PC-3 (cell line): Measurements from ENCODE around the gene MACROH2A2. TPM values are rescaled to one million over a fixed set of nuclear protein-coding genes. Genes with fewer than 3 reads are reported as not detected.

Experiments used
- ATAC-seq: fragments of 200-7000 bp; cut with Tn5 transposase; 2 replicates; pipeline ENCODE4 v1.9.1; 2020; ENCODE audit warnings: mild to moderate bottlenecking, moderate library complexity
- BruUV-seq: library from RNA; stranded (reverse); fragments of 400-500 nt; replicated peaks from 2 replicates; lab custom pipeline; 2021; lab: Mats Ljungman, UMichigan
- CTCF ChIA-PET: fragments of 300-600 bp; sonication (Branson Sonifier 250); formaldehyde crosslinking; loops from one replicate; lab custom pipeline; 2022; ENCODE audit warnings: antibody characterized with exemption; lab: Charles Lee
- POLR2A ChIA-PET: fragments of 300-600 bp; sonication (Branson Sonifier 250); formaldehyde crosslinking; loops from one replicate; lab custom pipeline; 2022; ENCODE audit warnings: antibody characterized with exemption; ENCODE audit not compliant: unreplicated experiment; lab: Charles Lee
- DNase-seq: peaks from one replicate; pipeline ENCODE4 v3.0.0-alpha.2; 2015
- H2AFZ ChIP-seq: fragments of 300-600 bp; sonication (generic); 2 replicates; pipeline ENCODE4 v1.6.0; 2016; ENCODE audit warnings: antibody characterized with exemption, low read length
- H3F3A ChIP-seq: fragments of 300-600 bp; sonication (generic); one replicate; pipeline ENCODE4 v1.6.0; 2017; ENCODE audit warnings: antibody characterized with exemption, low read length, control low read depth, mild to moderate bottlenecking; ENCODE audit not compliant: unreplicated experiment
- H3K27ac ChIP-seq: fragments of 300-600 bp; sonication (generic); 2 replicates; pipeline ENCODE4 v1.5.1; 2016; ENCODE audit warnings: mild to moderate bottlenecking, low read length
- H3K27me3 ChIP-seq: fragments of 300-600 bp; sonication (generic); 2 replicates; pipeline ENCODE4 v1.6.1; 2016; ENCODE audit warnings: low read length, mixed read lengths
- H3K36me3 ChIP-seq: fragments of 300-600 bp; sonication (generic); 2 replicates; pipeline ENCODE4 v1.6.1; 2016; ENCODE audit warnings: low read depth, mixed run types, low read length, mixed read lengths
- H3K4me1 ChIP-seq: fragments of 300-600 bp; sonication (generic); 2 replicates; pipeline ENCODE4 v1.5.1; 2016; ENCODE audit warnings: low read length; ENCODE audit not compliant: insufficient read depth
- H3K4me2 ChIP-seq: fragments of 300-600 bp; sonication (generic); 2 replicates; pipeline ENCODE4 v1.6.0; 2016; ENCODE audit warnings: low read length
- H3K4me3 ChIP-seq: fragments of 300-600 bp; sonication (generic); 2 replicates; pipeline ENCODE4 v1.5.1; 2016; ENCODE audit warnings: mild to moderate bottlenecking, low read length, mixed read lengths
- H3K79me2 ChIP-seq: fragments of 300-600 bp; sonication (generic); 2 replicates; pipeline ENCODE4 v1.6.1; 2017; ENCODE audit warnings: low read length, mixed read lengths
- H3K9ac ChIP-seq: fragments of 300-600 bp; sonication (generic); 2 replicates; pipeline ENCODE4 v1.6.0; 2016; ENCODE audit warnings: mild to moderate bottlenecking, low read length
- H3K9me2 ChIP-seq: fragments of 300-600 bp; sonication (generic); replicated peaks from 2 replicates; pipeline ENCODE4 v1.6.1; 2016; ENCODE audit warnings: mixed run types, low read length, mixed read lengths
- H3K9me3 ChIP-seq: fragments of 300-600 bp; sonication (generic); 2 replicates; pipeline ENCODE4 v1.6.1; 2016; ENCODE audit warnings: low read length, mixed read lengths
- H4K20me1 ChIP-seq: fragments of 300-600 bp; sonication (generic); 2 replicates; pipeline ENCODE4 v1.6.1; 2016; ENCODE audit warnings: low read length, mixed read lengths
- EZH2 ChIP-seq: fragments of 300-600 bp; sonication (generic); IDR thresholded peaks from one replicate; pipeline ENCODE4 v1.6.1; 2017; ENCODE audit warnings: antibody characterized with exemption, mild to moderate bottlenecking, low read length; ENCODE audit not compliant: unreplicated experiment
- EZH2phosphoT487 ChIP-seq: fragments of 300-600 bp; sonication (generic); IDR thresholded peaks from 2 replicates; pipeline ENCODE4 v1.6.1; 2018; ENCODE audit warnings: mild to moderate bottlenecking, antibody characterized with exemption, low read length, borderline replicate concordance
- intact Hi-C: fragments of 100-400 bp; cut with micrococcal nuclease; formaldehyde crosslinking; loops from 2 replicates; pipeline ENCODE4 v1.9.0; 2023
- total RNA-seq: library from RNA; depleted of rRNA; stranded (reverse); fragments of >200 nt; gene quantifications from 2 replicates; pipeline ENCODE4 v1.2.3, GENCODE V29; 2014
- TF ChIP-seq, protein P1 (sequence below): fragments of 300-600 bp; sonication (generic); conservative IDR thresholded peaks from 2 replicates; pipeline ENCODE4 v1.5.1; 2017; ENCODE audit warnings: antibody characterized with exemption, low read depth, mild to moderate bottlenecking, low read length

The MACROH2A2 gene
- total RNA-seq, 1 experiment from 2014 or later, result 86.7 TPM

DNA sequence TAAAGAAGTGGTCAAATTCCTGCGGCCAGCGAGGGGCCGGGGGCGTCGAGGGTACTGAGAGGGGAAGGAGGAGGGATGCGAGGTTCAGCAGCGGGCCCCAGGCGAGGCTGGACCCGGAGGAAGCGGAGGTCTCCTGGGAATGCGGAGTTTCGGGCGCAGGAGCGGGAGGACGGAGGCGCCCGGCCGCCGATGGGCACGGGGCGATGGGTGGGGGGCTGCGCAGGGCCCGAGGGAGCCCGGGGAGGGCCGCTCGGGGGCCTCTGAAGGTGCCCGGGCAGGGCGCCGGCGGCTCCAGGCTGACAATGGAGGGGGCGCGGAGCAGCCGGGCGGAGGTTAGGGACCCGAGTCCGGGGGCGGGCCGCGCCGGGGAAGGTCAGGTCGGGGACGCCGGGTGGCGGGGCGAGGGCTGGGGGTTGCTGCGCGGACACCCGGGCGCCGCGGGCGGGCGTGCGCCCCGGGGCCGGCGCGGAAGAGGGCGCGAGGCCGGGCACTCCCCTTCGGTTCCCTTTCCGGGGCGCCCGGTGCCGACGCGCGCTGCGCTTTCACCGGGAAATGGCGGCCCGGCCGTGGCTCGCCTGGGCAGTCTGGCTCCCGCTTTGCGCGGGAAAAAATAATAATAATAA lies 683 bp downstream of the MACROH2A2 start:
- H3K9ac ChIP-seq, result peak overlapping the region; percentile 73
- no peaks in the 10 kb centered on the region for H3K9me2 ChIP-seq
- ChIA-PET POLR2A (no interaction called here), CTCF (interaction anchor here (2.1 kb wide), 1 partner anchor 93 kb away, joined by 7 read pairs; the partner anchor contains the start of gene TYSND1)
- H3K9me3 ChIP-seq, result no peaks in the 10 kb centered on the region
- no peaks in the 10 kb centered on the region for H4K20me1 ChIP-seq
- peak; percentile 31 for TF ChIP-seq EZH2
- TF ChIP-seq, protein P1, sequence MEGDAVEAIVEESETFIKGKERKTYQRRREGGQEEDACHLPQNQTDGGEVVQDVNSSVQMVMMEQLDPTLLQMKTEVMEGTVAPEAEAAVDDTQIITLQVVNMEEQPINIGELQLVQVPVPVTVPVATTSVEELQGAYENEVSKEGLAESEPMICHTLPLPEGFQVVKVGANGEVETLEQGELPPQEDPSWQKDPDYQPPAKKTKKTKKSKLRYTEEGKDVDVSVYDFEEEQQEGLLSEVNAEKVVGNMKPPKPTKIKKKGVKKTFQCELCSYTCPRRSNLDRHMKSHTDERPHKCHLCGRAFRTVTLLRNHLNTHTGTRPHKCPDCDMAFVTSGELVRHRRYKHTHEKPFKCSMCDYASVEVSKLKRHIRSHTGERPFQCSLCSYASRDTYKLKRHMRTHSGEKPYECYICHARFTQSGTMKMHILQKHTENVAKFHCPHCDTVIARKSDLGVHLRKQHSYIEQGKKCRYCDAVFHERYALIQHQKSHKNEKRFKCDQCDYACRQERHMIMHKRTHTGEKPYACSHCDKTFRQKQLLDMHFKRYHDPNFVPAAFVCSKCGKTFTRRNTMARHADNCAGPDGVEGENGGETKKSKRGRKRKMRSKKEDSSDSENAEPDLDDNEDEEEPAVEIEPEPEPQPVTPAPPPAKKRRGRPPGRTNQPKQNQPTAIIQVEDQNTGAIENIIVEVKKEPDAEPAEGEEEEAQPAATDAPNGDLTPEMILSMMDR, result no peak
- intact Hi-C loops, result loop anchor here (5.0 kb wide), 1 partner anchor 86 kb away; no protein-coding TSS in a partner anchor
- H2AFZ ChIP-seq, result peak overlapping the region; percentile 95
- H3K36me3 ChIP-seq, result no peaks in the 10 kb centered on the region; the same call in 1 of the 2 replicates
- peaks cover 32% of the 10 kb centered on the region for H3K4me1 ChIP-seq
- peak; percentile 29 for ATAC-seq
- H3K79me2 ChIP-seq, result peaks cover 45% of the 10 kb centered on the region
- BruUV-seq, result no TSS peak
- H3F3A ChIP-seq, result peaks cover 4% of the 10 kb centered on the region
- no peak overlapping the region for H3K27ac ChIP-seq
- H3K27me3 ChIP-seq, result peaks cover 16% of the 10 kb centered on the region
- peak overlapping the region; percentile 82 for H3K4me3 ChIP-seq
- H3K4me2 ChIP-seq, result peak overlapping the region; percentile 88
- DNase-seq, result peak; percentile 27

DNA sequence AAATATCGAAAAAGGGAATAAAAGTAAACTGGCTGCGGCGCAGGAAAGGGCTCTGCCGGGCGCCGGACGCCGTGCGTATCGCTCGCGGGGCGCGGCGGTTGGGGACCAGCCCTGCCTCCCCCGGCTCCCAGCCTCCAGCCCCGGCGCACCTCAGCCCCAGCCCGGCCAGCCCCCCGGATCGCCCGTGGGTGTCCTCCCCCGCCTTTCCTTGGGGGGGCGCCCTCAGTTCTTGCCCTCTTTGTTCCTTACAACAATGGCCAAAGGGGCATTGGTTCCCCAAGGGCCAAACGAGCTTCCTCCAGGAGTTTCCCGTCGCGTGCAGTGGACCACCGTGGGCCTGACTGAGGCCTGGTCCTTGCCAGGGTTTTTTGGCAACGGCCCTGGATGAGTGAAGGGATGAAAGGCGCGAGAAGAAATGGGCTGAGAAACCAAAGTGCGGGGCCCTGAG lies 1.2 kb downstream of the MACROH2A2 start:
- H3K4me2 ChIP-seq, result peak overlapping the region; percentile 88
- intact Hi-C loops, result loop anchor here (5.0 kb wide), 1 partner anchor 87 kb away; no protein-coding TSS in a partner anchor
- CTCF ChIA-PET, result interaction anchor here (0.5 to 2.1 kb wide), 3 partner anchors 9 to 92 kb away, joined by 3 to 31 read pairs (median 7); partner anchors contain the start of gene TYSND1
- H2AFZ ChIP-seq, result peak overlapping the region; percentile 95
- no TSS peak for BruUV-seq
- ATAC-seq (peak; percentile 4), DNase-seq (peak; percentile 51)
- no peaks in the 10 kb centered on the region for H3K9me3 ChIP-seq
- H3K4me3 ChIP-seq, result peak overlapping the region; percentile 82
- H3K79me2 ChIP-seq, result peaks cover 48% of the 10 kb centered on the region
- peaks cover 4% of the 10 kb centered on the region for H3F3A ChIP-seq
- no peaks in the 10 kb centered on the region for H3K9me2 ChIP-seq
- no peaks in the 10 kb centered on the region; the same call in 1 of the 2 replicates for H3K36me3 ChIP-seq
- no peaks in the 10 kb centered on the region for H4K20me1 ChIP-seq
- TF ChIP-seq, protein P1, result peak; percentile 79
- no peak for TF ChIP-seq EZH2phosphoT487
- no peak overlapping the region for H3K27ac ChIP-seq
- peak overlapping the region; percentile 73 for H3K9ac ChIP-seq
- peaks cover 32% of the 10 kb centered on the region for H3K4me1 ChIP-seq
- H3K27me3 ChIP-seq, result peaks cover 16% of the 10 kb centered on the region
- POLR2A ChIA-PET, result no interaction called here

DNA sequence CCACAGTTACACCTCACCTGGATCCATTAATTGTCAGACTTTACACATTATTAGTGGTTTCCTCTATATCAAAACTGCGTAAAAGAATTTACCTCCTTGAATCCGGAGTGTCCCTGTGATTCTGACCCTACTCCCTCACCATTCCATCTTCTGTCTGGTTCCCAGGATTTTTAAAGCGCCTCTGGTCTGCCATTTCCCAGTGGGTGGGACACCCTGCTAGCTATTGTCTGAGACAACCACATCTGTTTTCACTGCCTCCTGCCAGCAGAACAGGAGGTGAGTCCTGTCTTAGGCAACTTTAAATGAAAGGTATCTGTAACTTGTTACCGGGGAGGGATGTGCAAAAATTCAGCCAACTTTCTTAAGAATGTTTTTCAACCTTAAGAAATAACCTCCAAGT lies 2.3 kb downstream of the MACROH2A2 start:
- TF ChIP-seq, protein P1, result no peak
- TF ChIP-seq EZH2, result no peak
- TF ChIP-seq EZH2phosphoT487, result no peak
- H3K9ac ChIP-seq, result no peak overlapping the region
- H3K4me2 ChIP-seq, result peak overlapping the region; percentile 88
- no peaks in the 10 kb centered on the region for H3K9me2 ChIP-seq
- ATAC-seq (no peak), DNase-seq (peak; percentile 23)
- H3K27me3 ChIP-seq, result peaks cover 16% of the 10 kb centered on the region
- POLR2A ChIA-PET, result no interaction called here
- H3F3A ChIP-seq, result peaks cover 4% of the 10 kb centered on the region
- no peak overlapping the region for H3K27ac ChIP-seq
- H3K79me2 ChIP-seq, result peaks cover 49% of the 10 kb centered on the region
- intact Hi-C loops, result loop anchor here (5.0 kb wide), 1 partner anchor 88 kb away; no protein-coding TSS in a partner anchor
- peaks cover 32% of the 10 kb centered on the region for H3K4me1 ChIP-seq
- H3K36me3 ChIP-seq, result no peaks in the 10 kb centered on the region; the same call in 1 of the 2 replicates
- CTCF ChIA-PET, result interaction anchor here (1.1 to 2.1 kb wide), 2 partner anchors 10 to 91 kb away, joined by 3 to 7 read pairs; partner anchors contain the start of gene TYSND1
- no peak overlapping the region for H3K4me3 ChIP-seq
- H4K20me1 ChIP-seq, result no peaks in the 10 kb centered on the region
- H2AFZ ChIP-seq, result no peak overlapping the region
- no peaks in the 10 kb centered on the region for H3K9me3 ChIP-seq
- TSS peak; percentile 15 for BruUV-seq
